22Rv1 (cell line): Measurements from ENCODE around the gene RPRD1A.
"Not testable (repeated sequence)": the region's sequence is repeated elsewhere in the genome, so short reads cannot be mapped to it uniquely, and the experiment has no call there.

Source experiments
- H3K27ac ChIP-seq: fragments of 450-650 bp; 2 replicates; pipeline ENCODE4 v1.5.1; 2017
- ZFX ChIP-seq: fragments of 450-650 bp; IDR thresholded peaks from 2 replicates; pipeline ENCODE4 v1.6.1; 2017; ENCODE audit warnings: antibody characterized with exemption, borderline replicate concordance
- TF ChIP-seq, protein P1 (sequence below): fragments of 450-650 bp; IDR thresholded peaks from 2 replicates; pipeline ENCODE4 v1.5.1; 2017; ENCODE audit warnings: mild to moderate bottlenecking

RPRD1A gene

DNA sequence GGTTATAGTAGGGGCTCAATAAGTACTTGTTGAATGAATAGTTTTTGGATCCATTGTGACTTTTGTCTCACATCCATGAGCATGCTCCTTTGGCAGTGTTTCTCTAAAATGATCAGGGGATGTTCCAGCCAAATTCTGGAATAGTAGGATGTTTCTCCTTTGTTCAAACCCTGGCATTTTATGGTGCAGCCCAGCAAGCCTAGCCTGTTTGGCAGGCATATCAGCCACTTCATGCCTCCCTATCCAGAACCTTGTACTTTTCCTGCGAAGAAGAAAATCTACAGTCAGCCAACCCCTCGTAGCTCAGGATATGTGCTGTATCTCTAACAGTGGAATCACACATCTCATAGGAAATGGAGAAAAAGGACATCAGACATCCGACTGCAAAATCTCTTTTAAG is 27.1 kb upstream of the RPRD1A start:
- TF ChIP-seq, protein P1, sequence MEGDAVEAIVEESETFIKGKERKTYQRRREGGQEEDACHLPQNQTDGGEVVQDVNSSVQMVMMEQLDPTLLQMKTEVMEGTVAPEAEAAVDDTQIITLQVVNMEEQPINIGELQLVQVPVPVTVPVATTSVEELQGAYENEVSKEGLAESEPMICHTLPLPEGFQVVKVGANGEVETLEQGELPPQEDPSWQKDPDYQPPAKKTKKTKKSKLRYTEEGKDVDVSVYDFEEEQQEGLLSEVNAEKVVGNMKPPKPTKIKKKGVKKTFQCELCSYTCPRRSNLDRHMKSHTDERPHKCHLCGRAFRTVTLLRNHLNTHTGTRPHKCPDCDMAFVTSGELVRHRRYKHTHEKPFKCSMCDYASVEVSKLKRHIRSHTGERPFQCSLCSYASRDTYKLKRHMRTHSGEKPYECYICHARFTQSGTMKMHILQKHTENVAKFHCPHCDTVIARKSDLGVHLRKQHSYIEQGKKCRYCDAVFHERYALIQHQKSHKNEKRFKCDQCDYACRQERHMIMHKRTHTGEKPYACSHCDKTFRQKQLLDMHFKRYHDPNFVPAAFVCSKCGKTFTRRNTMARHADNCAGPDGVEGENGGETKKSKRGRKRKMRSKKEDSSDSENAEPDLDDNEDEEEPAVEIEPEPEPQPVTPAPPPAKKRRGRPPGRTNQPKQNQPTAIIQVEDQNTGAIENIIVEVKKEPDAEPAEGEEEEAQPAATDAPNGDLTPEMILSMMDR, result no peak
- no peak for TF ChIP-seq ZFX
- H3K27ac ChIP-seq, result no peak overlapping the region

DNA sequence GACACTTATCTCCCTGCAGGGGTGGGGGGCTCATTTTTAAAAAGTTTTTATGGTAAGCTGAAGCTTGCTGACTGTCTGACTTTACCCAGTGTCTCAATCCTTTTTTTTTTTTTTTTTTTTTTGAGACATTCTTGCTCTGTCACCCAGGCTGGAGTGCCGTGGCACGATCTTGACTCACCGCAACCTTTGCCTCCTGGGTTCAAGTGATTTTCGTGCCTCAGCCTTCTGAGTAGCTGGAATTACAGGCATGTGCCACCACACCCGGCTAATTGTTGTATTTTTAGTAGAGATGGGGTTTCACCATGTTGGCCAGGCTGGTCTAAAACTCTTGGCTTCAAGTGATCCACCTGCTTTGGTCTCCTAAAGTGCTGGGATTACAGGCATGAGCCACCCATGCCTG is 24.8 kb upstream of the RPRD1A start:
- not testable (repeated sequence) for H3K27ac ChIP-seq

DNA sequence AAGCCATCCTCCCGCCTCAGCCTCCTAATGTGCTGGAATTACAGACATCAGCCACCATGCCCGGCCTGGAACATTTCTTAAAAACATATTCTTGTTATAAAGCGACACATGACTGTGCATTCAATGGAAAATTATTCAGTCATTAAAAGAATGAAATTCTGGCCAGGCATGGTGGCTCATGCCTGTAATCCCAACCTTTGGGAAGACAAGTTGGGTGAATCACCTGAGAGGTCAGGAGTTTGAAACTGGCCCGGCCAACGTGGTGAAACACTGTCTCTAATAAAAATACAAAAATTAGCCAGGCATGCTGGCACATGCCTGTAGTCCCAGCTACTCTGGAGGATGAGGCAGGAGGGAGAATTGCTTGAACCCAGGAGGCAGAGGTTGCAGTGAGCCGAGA is 21.6 kb upstream of the RPRD1A start:
- TF ChIP-seq ZFX, result no peak
- TF ChIP-seq, protein P1, result no peak
- H3K27ac ChIP-seq, result no peak overlapping the region

DNA sequence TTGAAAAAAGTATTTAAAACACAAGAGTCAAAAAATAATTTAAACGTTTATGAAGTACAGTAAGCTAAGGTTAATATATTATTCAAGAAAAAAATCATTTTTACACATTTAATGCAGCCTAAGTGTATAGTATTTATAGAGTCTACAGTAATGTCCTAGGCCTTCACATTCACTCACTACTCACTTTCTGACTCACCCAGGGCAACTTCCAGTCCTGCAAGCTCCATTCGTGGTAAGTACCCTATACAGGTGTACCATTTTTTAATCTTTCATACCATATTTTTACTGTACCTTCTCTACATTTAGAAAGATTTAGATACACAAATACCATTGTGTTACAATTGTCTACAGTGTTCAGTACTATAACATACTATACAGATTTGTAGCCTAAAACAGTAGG is 20.9 kb upstream of the RPRD1A start:
- H3K27ac ChIP-seq, result no peak overlapping the region
- TF ChIP-seq, protein P1, result no peak
- no peak for TF ChIP-seq ZFX

DNA sequence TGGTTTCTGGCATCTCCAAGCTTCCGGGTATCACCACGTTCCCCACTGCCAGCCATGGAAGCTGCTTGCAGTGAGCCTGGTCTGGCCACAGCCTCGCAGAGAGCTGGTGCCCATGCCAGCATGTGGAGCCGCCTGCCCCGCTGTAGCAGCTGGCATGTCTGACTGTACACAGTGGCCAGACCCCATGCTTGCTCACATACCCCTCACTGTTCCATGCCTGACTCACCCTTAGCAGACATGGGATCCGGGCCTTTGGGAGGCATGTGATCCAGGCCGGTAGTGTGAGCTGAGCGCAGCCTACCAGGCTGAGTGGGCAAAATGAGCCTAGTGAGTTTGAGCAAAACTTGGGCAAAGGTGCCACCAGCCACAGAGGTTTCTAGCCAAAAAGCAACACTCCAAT is 18.8 kb upstream of the RPRD1A start:
- TF ChIP-seq, protein P1, result no peak
- no peak for TF ChIP-seq ZFX
- no peak overlapping the region for H3K27ac ChIP-seq

DNA sequence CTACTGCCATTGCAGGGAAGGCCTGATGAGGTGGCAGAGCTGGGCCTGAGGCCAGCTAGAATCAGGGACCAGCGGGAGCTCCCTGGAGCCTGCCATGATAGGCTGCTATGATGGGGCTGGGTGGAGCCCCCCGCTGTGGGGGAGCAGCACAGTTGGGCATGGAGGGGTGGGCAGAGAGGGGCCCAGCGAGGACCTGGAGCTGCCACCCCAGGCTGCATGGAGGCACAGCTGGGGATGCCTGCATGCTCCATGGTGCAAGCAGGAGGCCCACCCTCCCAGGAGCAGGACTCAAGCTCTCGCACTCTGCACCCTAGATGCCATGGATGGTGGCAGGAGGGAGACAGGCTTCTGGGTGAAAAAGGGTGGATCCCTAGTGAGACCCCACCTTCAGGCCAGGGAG is 17.8 kb upstream of the RPRD1A start:
- no peak for TF ChIP-seq ZFX
- TF ChIP-seq, protein P1, result no peak
- no peak overlapping the region for H3K27ac ChIP-seq

DNA sequence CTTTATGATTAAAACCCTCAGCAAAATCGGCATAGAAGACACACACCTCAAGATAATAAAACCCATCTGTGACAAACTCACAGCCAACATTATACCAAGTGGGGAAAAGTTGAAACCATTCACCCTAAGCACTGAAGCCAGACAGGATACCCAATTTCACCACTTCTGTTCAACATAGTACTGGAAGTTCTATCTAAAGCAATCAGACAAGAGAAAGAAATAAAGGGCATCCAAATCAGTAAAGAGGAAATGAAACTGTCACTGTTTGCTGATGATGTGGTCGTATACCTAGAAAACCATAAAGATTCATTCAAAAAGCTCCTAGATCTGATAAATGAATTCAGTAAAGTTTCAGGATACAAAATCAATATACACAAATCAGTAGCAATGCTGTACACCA is 16.4 kb upstream of the RPRD1A start:
- no peak for TF ChIP-seq ZFX
- TF ChIP-seq, protein P1, result no peak
- H3K27ac ChIP-seq, result no peak overlapping the region

DNA sequence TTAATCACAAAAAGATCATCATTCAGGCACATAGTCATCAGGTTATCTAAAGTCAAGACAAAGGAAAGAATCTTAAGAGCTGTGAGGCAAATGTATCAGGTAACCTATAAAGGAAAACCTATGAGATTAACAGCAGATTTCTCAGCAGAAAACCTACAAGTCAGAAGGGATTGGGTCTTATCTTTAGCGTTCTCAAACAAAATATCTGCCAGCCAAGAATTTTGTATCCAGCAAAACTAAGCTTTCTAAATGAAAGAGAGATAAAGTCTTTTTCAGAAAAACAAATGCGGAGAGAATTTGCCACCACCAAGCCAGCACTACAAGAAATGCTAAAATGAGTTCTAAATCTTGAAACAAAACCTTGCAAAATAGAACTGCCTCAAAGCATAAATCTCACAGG is 13.8 kb upstream of the RPRD1A start:
- not testable (repeated sequence) for H3K27ac ChIP-seq
